Measurements from ENCODE around the gene TBC1D14.

Gene TBC1D14

DNA sequence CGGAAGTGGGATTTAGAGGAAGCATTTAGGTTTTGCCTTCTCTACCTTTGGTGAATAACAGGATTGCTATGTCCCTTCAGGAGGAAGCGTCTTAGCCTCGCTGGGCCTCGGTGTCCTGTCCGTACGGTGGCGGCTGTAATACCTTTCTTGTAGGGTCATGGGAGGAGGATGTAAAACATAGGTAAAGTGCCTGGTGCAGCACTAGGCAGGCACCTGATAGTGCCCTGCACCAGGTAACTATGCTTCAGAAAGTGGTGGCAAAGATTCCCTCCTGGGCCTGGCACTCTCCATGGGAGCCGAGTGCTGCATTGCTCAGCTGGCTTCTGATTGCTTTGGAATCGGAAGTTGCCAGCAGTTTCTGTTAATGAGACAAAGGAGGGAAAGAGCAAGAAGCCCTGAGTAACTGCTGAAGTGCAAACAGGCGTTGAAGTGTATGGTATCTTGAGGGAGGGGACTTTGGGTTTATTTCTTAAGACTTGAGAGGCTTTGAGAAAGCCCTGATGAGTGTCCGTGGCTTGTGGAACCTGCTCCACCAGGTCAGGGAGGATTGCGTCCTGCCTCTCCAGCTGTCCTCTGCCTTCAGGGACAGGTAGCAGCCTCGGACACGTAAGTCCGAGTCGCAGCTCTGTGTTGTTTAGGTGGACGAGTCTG is 45.8 kb downstream of the TBC1D14 start:
- no peak for TF ChIP-seq EZH2phosphoT487 (conservative IDR thresholded peaks at IDR 0.05; ENCODE audit: low read length)
- TF ChIP-seq, protein P1, sequence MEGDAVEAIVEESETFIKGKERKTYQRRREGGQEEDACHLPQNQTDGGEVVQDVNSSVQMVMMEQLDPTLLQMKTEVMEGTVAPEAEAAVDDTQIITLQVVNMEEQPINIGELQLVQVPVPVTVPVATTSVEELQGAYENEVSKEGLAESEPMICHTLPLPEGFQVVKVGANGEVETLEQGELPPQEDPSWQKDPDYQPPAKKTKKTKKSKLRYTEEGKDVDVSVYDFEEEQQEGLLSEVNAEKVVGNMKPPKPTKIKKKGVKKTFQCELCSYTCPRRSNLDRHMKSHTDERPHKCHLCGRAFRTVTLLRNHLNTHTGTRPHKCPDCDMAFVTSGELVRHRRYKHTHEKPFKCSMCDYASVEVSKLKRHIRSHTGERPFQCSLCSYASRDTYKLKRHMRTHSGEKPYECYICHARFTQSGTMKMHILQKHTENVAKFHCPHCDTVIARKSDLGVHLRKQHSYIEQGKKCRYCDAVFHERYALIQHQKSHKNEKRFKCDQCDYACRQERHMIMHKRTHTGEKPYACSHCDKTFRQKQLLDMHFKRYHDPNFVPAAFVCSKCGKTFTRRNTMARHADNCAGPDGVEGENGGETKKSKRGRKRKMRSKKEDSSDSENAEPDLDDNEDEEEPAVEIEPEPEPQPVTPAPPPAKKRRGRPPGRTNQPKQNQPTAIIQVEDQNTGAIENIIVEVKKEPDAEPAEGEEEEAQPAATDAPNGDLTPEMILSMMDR (IDR thresholded peaks at IDR 0.05; ENCODE audit: insufficient read depth, low read length, poor library complexity, severe bottlenecking), result no peak
- Histone ChIP-seq H3K27me3 (ENCODE audit: low read length) (no peaks in the 10 kb centered on the region), H2AFZ (ENCODE audit: low read depth, low read length, severe bottlenecking) (no peak overlapping the region), H4K20me1 (ENCODE audit: low read depth, low read length) (no peaks in the 10 kb centered on the region), H3K4me2 (ENCODE audit: low read depth, low read length, poor library complexity, severe bottlenecking) (no peak overlapping the region), H3K9me2 (replicated peaks; ENCODE audit: insufficient read depth, low read length) (no peaks in the 10 kb centered on the region), H3K79me2 (ENCODE audit: insufficient read depth, low read length) (0 out of 2 replicates have a peak, but pooled peaks cover 5% of the 10 kb centered on the region), H3K4me3 (ENCODE audit: insufficient read depth, low read length, poor library complexity, severe bottlenecking) (no peak overlapping the region), H3K36me3 (ENCODE audit: low read length) (no peaks in the 10 kb centered on the region), H3F3A (ENCODE audit: insufficient read depth) (no peaks in the 10 kb centered on the region), H3K9me3 (ENCODE audit: insufficient read depth, low read length) (no peaks in the 10 kb centered on the region), H3K27ac (ENCODE audit: low read depth, low read length) (no peak overlapping the region), H3K9ac (ENCODE audit: low read length) (no peak overlapping the region)

DNA sequence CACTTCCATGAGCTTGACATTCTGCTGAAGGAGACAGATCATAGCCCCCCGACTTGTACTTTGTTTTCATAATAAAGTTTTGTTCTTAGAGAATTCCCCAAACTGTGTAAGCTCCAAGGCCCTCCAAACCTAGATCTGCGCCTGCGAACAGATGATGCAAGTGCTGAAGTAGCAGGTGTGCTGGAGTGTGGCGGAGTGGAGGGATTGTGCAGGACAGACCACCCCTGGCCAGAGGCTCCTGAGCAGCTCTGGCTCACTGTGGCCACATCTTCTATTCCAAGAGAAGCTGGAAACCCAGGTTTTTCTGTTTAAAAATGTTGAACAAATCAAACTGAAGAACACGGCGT is 46.4 kb downstream of the TBC1D14 start:
- H3K9ac ChIP-seq (ENCODE audit: low read length), result no peak overlapping the region
- no peaks in the 10 kb centered on the region for H3K27me3 ChIP-seq (ENCODE audit: low read length)
- no peak overlapping the region for H2AFZ ChIP-seq (ENCODE audit: low read depth, low read length, severe bottlenecking)
- H3K9me3 ChIP-seq (ENCODE audit: insufficient read depth, low read length), result no peaks in the 10 kb centered on the region
- no peak overlapping the region for H3K27ac ChIP-seq (ENCODE audit: low read depth, low read length)
- H3K4me3 ChIP-seq (ENCODE audit: insufficient read depth, low read length, poor library complexity, severe bottlenecking), result no peak overlapping the region
- no peaks in the 10 kb centered on the region for H3K36me3 ChIP-seq (ENCODE audit: low read length)
- 0 out of 2 replicates have a peak, but pooled peaks cover 5% of the 10 kb centered on the region for H3K79me2 ChIP-seq (ENCODE audit: insufficient read depth, low read length)
- H3K4me2 ChIP-seq (ENCODE audit: low read depth, low read length, poor library complexity, severe bottlenecking), result no peak overlapping the region
- no peaks in the 10 kb centered on the region for H4K20me1 ChIP-seq (ENCODE audit: low read depth, low read length)
- TF ChIP-seq, protein P1 (IDR thresholded peaks at IDR 0.05; ENCODE audit: insufficient read depth, low read length, poor library complexity, severe bottlenecking), result no peak
- TF ChIP-seq EZH2phosphoT487 (conservative IDR thresholded peaks at IDR 0.05; ENCODE audit: low read length), result no peak
- H3K9me2 ChIP-seq (replicated peaks; ENCODE audit: insufficient read depth, low read length), result no peaks in the 10 kb centered on the region
- no peaks in the 10 kb centered on the region for H3F3A ChIP-seq (ENCODE audit: insufficient read depth)

DNA sequence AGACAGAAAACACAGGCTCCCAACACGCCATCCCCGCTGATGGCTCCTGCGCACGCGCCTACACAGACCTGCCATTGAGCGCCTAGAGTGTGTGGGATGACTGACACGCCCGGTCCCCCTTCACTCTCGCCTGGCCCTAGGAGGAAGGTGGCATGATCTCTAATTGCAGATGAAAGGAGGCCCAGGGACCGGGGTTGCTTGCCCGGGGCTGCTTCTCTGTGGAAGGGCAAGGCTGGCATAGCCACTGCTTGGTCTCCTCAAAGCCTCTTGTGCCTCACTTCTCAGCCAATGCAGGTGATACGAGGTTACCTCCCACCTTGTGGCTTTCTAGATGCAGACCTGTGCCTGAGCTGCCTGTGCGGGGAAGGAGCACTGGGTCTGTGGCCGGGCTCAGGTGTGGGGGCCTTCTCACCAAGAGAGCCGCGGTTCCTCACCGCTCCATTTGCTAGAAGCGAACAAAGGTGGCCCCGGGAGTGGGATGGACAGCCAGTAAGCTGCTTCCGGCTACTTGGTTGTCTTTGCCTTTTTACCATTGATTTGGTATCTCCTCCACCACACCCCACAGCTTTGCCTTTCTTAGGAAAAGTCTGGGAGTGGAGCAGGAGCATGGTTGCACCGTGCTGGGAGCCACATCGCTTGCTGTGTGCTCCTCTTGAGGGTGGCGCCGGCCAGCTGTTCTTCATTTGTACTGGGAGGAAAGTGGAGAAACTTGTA is 47.0 kb downstream of the TBC1D14 start:
- no peaks in the 10 kb centered on the region for H4K20me1 ChIP-seq (ENCODE audit: low read depth, low read length)

More for the DNA sequence above, 47.0 kb downstream of the TBC1D14 start:
- Histone ChIP-seq H3K4me2 (ENCODE audit: low read depth, low read length, poor library complexity, severe bottlenecking) (no peak overlapping the region), H3K36me3 (ENCODE audit: low read length) (no peaks in the 10 kb centered on the region), H3K4me3 (ENCODE audit: insufficient read depth, low read length, poor library complexity, severe bottlenecking) (no peak overlapping the region), H3F3A (ENCODE audit: insufficient read depth) (no peaks in the 10 kb centered on the region), H3K9me3 (ENCODE audit: insufficient read depth, low read length) (no peaks in the 10 kb centered on the region), H3K9me2 (replicated peaks; ENCODE audit: insufficient read depth, low read length) (no peaks in the 10 kb centered on the region), H2AFZ (ENCODE audit: low read depth, low read length, severe bottlenecking) (no peak overlapping the region), H3K9ac (ENCODE audit: low read length) (no peak overlapping the region), H3K79me2 (ENCODE audit: insufficient read depth, low read length) (0 out of 2 replicates have a peak, but pooled peaks cover 5% of the 10 kb centered on the region), H3K27ac (ENCODE audit: low read depth, low read length) (no peak overlapping the region), H3K27me3 (ENCODE audit: low read length) (no peaks in the 10 kb centered on the region)
- no peak for TF ChIP-seq EZH2phosphoT487 (conservative IDR thresholded peaks at IDR 0.05; ENCODE audit: low read length)
- TF ChIP-seq, protein P1 (IDR thresholded peaks at IDR 0.05; ENCODE audit: insufficient read depth, low read length, poor library complexity, severe bottlenecking), result no peak

Measured in SU-DHL-6 (cell line).